Renal cortical epithelial cell (primary cell): ENCODE measurements around the gene C3orf52. TPM values are rescaled to one million over a fixed set of nuclear protein-coding genes. Genes with fewer than 3 reads are reported as not detected.
A peak's percentile ranks its signal among the peaks of the same experiment; 100 is the strongest.

Experiments used
- DNase-seq: peaks from one replicate; pipeline ENCODE4 v3.0.0-alpha.2; 2011; ENCODE audit warnings: low read depth
- total RNA-seq: library from RNA; depleted of rRNA; stranded (reverse); fragments of >200 nt; gene quantifications from 2 replicates; pipeline ENCODE4 v1.2.3, GENCODE V29; 2014

Gene C3orf52
- total RNA-seq, 1 donor from 2014 or later: 33.1 TPM

- DNase-seq: peak; percentile 53
These were observed 50.9 kb downstream of the C3orf52 start for GRCh38 chr3:112136959-112137693.

- no peak for DNase-seq
These were observed 51.6 kb downstream of the C3orf52 start for GRCh38 chr3:112137781-112138180.

- no peak for DNase-seq
These were observed 52.2 kb downstream of the C3orf52 start for GRCh38 chr3:112138219-112138969.

GRCh38 chr3:112140584-112140983, 54.4 kb downstream of the C3orf52 start:
- no peak for DNase-seq

- DNase-seq: no peak
These were observed 55.1 kb downstream of the C3orf52 start for GRCh38 chr3:112141293-112141692.

- DNase-seq: no peak
These were observed 57.1 kb downstream of the C3orf52 start for GRCh38 chr3:112143251-112143650.

- no peak for DNase-seq
These were observed 57.5 kb downstream of the C3orf52 start for GRCh38 chr3:112143689-112144088.

GRCh38 chr3:112149136-112149535, 62.9 kb downstream of the C3orf52 start:
- peak; percentile 18 for DNase-seq

- DNase-seq: no peak
These were observed 81.6 kb downstream of the C3orf52 start for GRCh38 chr3:112167758-112168157.

Other genes with a start within 250 kb of the C3orf52 start
- 109 and 145 TPM in 2 replicates for gene PHLDB2, start 227.1 kb upstream of the C3orf52 start, total RNA-seq
- gene ABHD10, start 107.4 kb upstream of the C3orf52 start, total RNA-seq: 20.1 and 43.6 TPM in 2 replicates
- gene TAGLN3, start 87.5 kb upstream of the C3orf52 start, total RNA-seq: 8.5 and 19.1 TPM in 2 replicates
- gene TMPRSS7, start 51.7 kb upstream of the C3orf52 start, total RNA-seq: 0.15 TPM in 1 of 2 replicates, not detected in the other
- gene GCSAM, start 46.9 kb downstream of the C3orf52 start, total RNA-seq: not detected in 2 replicates
- gene SLC9C1, start 207.8 kb downstream of the C3orf52 start, total RNA-seq: 0.25 and 1.7 TPM in 2 replicates
- 1.9 and 2.3 TPM in 2 replicates for gene CD200, start 246.8 kb downstream of the C3orf52 start, total RNA-seq